Prostate gland (tissue), 2 donors: Measurements from ENCODE around the gene DBN1. TPM values are rescaled to one million over a fixed set of nuclear protein-coding genes. Genes with fewer than 3 reads are reported as not detected.

Experiments used
- DNase-seq: peaks from one replicate; pipeline ENCODE4 v3.0.0-alpha.2; 2019; ENCODE audit warnings: low spot score
- H3K27ac ChIP-seq, 2 donors: fragments of 200-600 bp; sonication (generic); 2 replicates each; pipeline ENCODE4 v1.5.1; 2017 to 2019
- H3K27me3 ChIP-seq: fragments of 200-600 bp; sonication (generic); replicated peaks from 2 replicates; pipeline ENCODE4 v1.5.1; 2019; ENCODE audit not compliant: insufficient read depth
- H3K36me3 ChIP-seq, 2 donors: fragments of 200-600 bp; sonication (generic); 1 replicate in 1 of 2; 2 replicates in 1 of 2; pipeline versions ENCODE4 v1.5.1 to v1.8.1; 2017 to 2019
- H3K4me1 ChIP-seq: fragments of 200-600 bp; sonication (generic); replicated peaks from 2 replicates; pipeline ENCODE4 v1.5.1; 2019
- H3K4me3 ChIP-seq, 2 donors: fragments of 200-600 bp; sonication (generic); 2 replicates each; pipeline ENCODE4 v1.5.1; 2017 to 2019
- H3K9me3 ChIP-seq: fragments of 200-600 bp; sonication (generic); 2 replicates; pipeline ENCODE4 v1.5.1; 2017
- POLR2A ChIP-seq: fragments of 450-650 bp; IDR thresholded peaks from one replicate; pipeline ENCODE4 v1.6.1; 2016; ENCODE audit warnings: antibody characterized with exemption, mild to moderate bottlenecking
- POLR2AphosphoS5 ChIP-seq: sonication (generic); formaldehyde crosslinking; IDR thresholded peaks from one replicate; pipeline ENCODE4 v1.6.1; 2017; ENCODE audit warnings: antibody characterized with exemption
- WGBS: methylation state at CpG from one replicate; pipeline ENCODE4 v1.1.5; 2018; 5-methylcytosine and 5-hydroxymethylcytosine counted together
- intact Hi-C: fragments of 100-400 bp; cut with DNase I; formaldehyde crosslinking; loops from one replicate; pipeline ENCODE4 v1.14.2; 2022
- total RNA-seq, 2 donors: library from RNA; depleted of rRNA; stranded (reverse); fragments of >200 nt; gene quantifications; one replicate each; pipeline ENCODE4 v1.1.0, GENCODE V29; 2016
- TF ChIP-seq, protein P1 (sequence below), 4 experiments: fragments of 200-600 bp in 2 of 4; fragments of 450-650 bp in 2 of 4; sonication (generic) in 2 of 4; IDR thresholded peaks; 1 replicate in 3 of 4; 2 replicates in 1 of 4; pipeline ENCODE4 v1.5.1; 2016 to 2019; ENCODE audit warnings: antibody characterized with exemption in 4 of 4, mild to moderate bottlenecking in 2 of 4, moderate library complexity in 2 of 4

The DBN1 gene
- total RNA-seq, 2 donors from 2014 or later: 33.1 to 65.1 TPM

DNA sequence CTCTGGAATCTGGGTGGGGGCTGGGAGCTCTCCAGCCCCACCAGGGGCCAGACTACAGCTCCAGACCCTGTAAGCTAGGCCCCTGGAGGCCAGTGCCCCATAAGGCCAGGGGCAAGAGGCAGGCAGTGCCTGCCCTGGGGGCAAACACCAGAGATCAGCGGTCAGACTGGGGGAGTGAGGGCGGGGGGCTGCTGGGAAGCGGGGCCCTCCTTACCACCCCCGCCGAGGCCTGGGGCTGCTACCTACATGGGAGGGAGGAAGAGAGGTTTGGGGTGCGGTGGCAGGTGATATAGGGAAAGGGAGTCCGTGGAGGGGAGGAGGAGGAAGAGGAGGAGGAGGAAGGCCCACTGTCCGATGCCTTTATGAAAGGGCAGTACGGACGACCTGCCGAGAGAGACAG lies 14.1 kb downstream of the DBN1 start:
- no peaks in the 10 kb centered on the region for H3K27me3 ChIP-seq
- 80% methylated on average over 11 of the region's 11 CpGs for WGBS
- no peak overlapping the region for H3K4me3 ChIP-seq
- H3K4me1 ChIP-seq: no peaks in the 10 kb centered on the region
- no peaks in the 10 kb centered on the region for H3K9me3 ChIP-seq
- TF ChIP-seq, protein P1, sequence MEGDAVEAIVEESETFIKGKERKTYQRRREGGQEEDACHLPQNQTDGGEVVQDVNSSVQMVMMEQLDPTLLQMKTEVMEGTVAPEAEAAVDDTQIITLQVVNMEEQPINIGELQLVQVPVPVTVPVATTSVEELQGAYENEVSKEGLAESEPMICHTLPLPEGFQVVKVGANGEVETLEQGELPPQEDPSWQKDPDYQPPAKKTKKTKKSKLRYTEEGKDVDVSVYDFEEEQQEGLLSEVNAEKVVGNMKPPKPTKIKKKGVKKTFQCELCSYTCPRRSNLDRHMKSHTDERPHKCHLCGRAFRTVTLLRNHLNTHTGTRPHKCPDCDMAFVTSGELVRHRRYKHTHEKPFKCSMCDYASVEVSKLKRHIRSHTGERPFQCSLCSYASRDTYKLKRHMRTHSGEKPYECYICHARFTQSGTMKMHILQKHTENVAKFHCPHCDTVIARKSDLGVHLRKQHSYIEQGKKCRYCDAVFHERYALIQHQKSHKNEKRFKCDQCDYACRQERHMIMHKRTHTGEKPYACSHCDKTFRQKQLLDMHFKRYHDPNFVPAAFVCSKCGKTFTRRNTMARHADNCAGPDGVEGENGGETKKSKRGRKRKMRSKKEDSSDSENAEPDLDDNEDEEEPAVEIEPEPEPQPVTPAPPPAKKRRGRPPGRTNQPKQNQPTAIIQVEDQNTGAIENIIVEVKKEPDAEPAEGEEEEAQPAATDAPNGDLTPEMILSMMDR (IDR thresholded peaks at IDR 0.05): no peak
- TF ChIP-seq POLR2AphosphoS5: no peak
- no peak for TF ChIP-seq POLR2A
- no peak for DNase-seq
- intact Hi-C loops: loop anchor here (5.0 kb wide), 1 partner anchor 142 kb away; no protein-coding TSS in a partner anchor
- no peak overlapping the region for H3K27ac ChIP-seq
- no peaks in the 10 kb centered on the region for H3K36me3 ChIP-seq

DNA sequence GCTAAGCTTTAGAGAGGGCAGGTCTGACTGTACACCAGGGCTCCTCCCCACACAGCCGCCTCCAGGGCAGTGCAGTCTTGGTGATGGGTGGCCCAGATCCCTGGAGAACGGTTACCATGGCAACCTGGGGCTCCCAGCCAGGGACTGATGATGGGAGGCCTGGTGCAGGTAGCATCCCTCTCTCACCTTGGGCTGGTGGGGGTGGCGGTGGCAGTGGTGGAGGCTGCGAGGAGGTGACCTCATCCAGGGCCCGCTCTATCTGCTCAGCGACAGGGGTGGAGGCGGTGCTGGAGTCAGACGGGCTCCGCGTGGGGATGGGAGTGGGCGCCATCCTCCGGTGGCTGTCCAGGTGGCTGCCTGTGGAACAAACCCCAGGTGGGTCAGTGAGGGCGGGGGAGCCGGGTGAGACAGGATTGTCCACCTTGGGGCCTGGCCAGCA lies 14.5 kb downstream of the DBN1 start:
- H3K27me3 ChIP-seq: no peaks in the 10 kb centered on the region
- no peak overlapping the region for H3K27ac ChIP-seq
- H3K36me3 ChIP-seq: no peaks in the 10 kb centered on the region
- no peaks in the 10 kb centered on the region for H3K4me1 ChIP-seq
- no peaks in the 10 kb centered on the region for H3K9me3 ChIP-seq
- WGBS: 82% methylated on average over 14 of the region's 14 CpGs
- TF ChIP-seq POLR2A: no peak
- TF ChIP-seq, protein P1 (IDR thresholded peaks at IDR 0.05): no peak
- no peak for TF ChIP-seq POLR2AphosphoS5
- H3K4me3 ChIP-seq: no peak overlapping the region
- intact Hi-C loops: loop anchor here (5.0 kb wide), 1 partner anchor 142 kb away; no protein-coding TSS in a partner anchor
- DNase-seq: no peak

- WGBS: 86% methylated on average over 18 of the region's 20 CpGs
- no peaks in the 10 kb centered on the region for H3K27me3 ChIP-seq
- intact Hi-C loops: loop anchor here (5.0 kb wide), 1 partner anchor 141 kb away; no protein-coding TSS in a partner anchor
- H3K4me1 ChIP-seq: no peaks in the 10 kb centered on the region
- no peaks in the 10 kb centered on the region for H3K36me3 ChIP-seq
- H3K9me3 ChIP-seq: no peaks in the 10 kb centered on the region
- H3K27ac ChIP-seq: no peak overlapping the region
- TF ChIP-seq POLR2A (no peak), POLR2AphosphoS5 (no peak)
- TF ChIP-seq, protein P1 (IDR thresholded peaks at IDR 0.05): no peak
- H3K4me3 ChIP-seq: no peak overlapping the region
- no peak for DNase-seq
Measured at GRCh38 chr5:177457852-177458681, 15.4 kb downstream of the DBN1 start.

DNA sequence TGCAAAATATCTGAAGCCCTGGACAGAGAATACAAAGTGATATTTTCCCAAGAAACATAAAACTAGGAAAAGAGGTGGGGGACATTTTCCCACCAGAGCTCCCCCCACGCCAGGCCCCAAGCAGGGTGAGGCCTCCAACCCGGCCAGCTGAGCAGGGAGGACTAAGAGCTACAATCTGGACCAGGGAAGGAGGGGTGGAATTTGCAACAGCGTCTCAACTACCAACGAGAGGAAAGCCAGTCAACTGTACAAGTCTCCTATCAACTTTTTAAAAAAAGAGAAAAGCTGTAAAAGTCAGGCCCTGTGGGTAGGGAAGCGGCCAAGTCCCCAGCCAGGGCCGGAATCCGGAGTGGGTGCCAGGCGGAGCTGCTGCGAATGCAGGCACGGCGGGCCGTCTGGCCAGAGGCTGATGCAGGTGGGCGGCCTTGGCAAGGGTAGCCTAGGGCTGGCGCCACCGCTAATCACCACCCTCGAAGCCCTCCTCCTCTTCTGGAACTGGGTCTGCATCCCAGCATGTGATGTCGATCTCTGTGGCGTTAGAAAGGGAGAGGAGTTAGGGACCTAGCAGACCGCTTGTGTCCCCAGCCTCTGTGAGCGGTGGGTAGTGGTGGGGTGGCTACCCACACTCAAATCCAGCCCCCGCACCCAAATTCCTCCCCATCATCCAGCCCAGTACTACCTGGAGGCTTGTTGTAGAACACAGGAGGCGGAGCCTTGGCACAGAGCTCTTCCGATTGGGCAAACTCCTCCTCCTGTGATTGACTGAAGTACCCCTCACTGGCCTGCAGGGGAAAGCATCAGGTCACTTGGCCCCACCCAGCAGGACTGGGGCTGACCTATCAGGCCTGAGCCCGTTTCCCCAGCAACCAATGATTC lies 16.2 kb downstream of the DBN1 start:
- Histone ChIP-seq H3K4me1 (no peaks in the 10 kb centered on the region), H3K9me3 (no peaks in the 10 kb centered on the region), H3K27me3 (no peaks in the 10 kb centered on the region), H3K4me3 (no peak overlapping the region), H3K36me3 (no peaks in the 10 kb centered on the region), H3K27ac (no peak overlapping the region)
- intact Hi-C loops: loop anchor here (5.0 kb wide), 1 partner anchor 140 kb away; no protein-coding TSS in a partner anchor
- peak; percentile 63 for DNase-seq
- WGBS: 41% methylated on average over 24 of the region's 24 CpGs
- TF ChIP-seq, protein P1 (IDR thresholded peaks at IDR 0.05): peak in 3 of 4 experiments; percentile 26 to 74 (median 53)
- no peak for TF ChIP-seq POLR2A
- peak; percentile 45 for TF ChIP-seq POLR2AphosphoS5
